ENCODE results near the gene TNNC1. TPM values are rescaled to one million over a fixed set of nuclear protein-coding genes. Genes with fewer than 3 reads are reported as not detected.

The TNNC1 gene
- polyA plus RNA-seq, 1 donor, result 467 TPM

GRCh38 chr3:52483577-52484381 is 29.9 kb upstream of the TNNC1 start:
- DNase-seq, result no peak

- no peak for DNase-seq
These were observed 29.2 kb upstream of the TNNC1 start for GRCh38 chr3:52483081-52483480.

GRCh38 chr3:52481819-52482521 is 28.1 kb upstream of the TNNC1 start:
- DNase-seq, result no peak

GRCh38 chr3:52480768-52481715 is 27.2 kb upstream of the TNNC1 start:
- no peak for DNase-seq

GRCh38 chr3:52479877-52480575 is 26.2 kb upstream of the TNNC1 start:
- DNase-seq, result no peak

- DNase-seq, result no peak
These were observed 25.4 kb upstream of the TNNC1 start for GRCh38 chr3:52479037-52479876.

- DNase-seq, result no peak
These were observed 23.9 kb upstream of the TNNC1 start for GRCh38 chr3:52477796-52478095.

GRCh38 chr3:52477076-52477795 is 23.4 kb upstream of the TNNC1 start:
- no peak for DNase-seq

- no peak for DNase-seq
These were observed 19.2 kb upstream of the TNNC1 start for GRCh38 chr3:52473026-52473425.

- no peak for DNase-seq
These were observed 18.6 kb upstream of the TNNC1 start for GRCh38 chr3:52472239-52473000.

GRCh38 chr3:52471371-52472238 is 17.8 kb upstream of the TNNC1 start:
- DNase-seq, result peak; percentile 46

GRCh38 chr3:52470920-52471319 is 17.1 kb upstream of the TNNC1 start:
- DNase-seq, result no peak

GRCh38 chr3:52469001-52469400 is 15.2 kb upstream of the TNNC1 start:
- DNase-seq, result no peak

GRCh38 chr3:52468336-52468735 is 14.5 kb upstream of the TNNC1 start:
- DNase-seq, result no peak

- no peak for DNase-seq
These were observed 9.6 kb upstream of the TNNC1 start for GRCh38 chr3:52463416-52463815.

- no peak for DNase-seq
These were observed 8.0 kb upstream of the TNNC1 start for GRCh38 chr3:52461874-52462273.

- no peak for DNase-seq
These were observed 5.1 kb upstream of the TNNC1 start for GRCh38 chr3:52458770-52459545.

Measured in hindlimb muscle (tissue), 1 donor.